OCI-LY1 (cell line): ENCODE measurements around the gene ANKRD7.

ENCODE experiments used
- H2AFZ ChIP-seq: fragments of 200-600 bp; sonication (generic), shearing (Covaris generic); 2 replicates; pipeline ENCODE4 v1.6.0; 2014; ENCODE audit warnings: antibody characterized with exemption, mild to moderate bottlenecking, low read length
- H3F3A ChIP-seq: fragments of 200-600 bp; sonication (generic), shearing (Covaris generic); 2 replicates; pipeline ENCODE4 v1.6.0; 2014; ENCODE audit warnings: mild to moderate bottlenecking, antibody characterized with exemption, low read length, moderate library complexity; ENCODE audit not compliant: insufficient read depth
- H3K27ac ChIP-seq: fragments of 200-600 bp; sonication (generic); 2 replicates; pipeline ENCODE4 v1.5.1; 2014; ENCODE audit warnings: low read length, mixed run types, mild to moderate bottlenecking, low read depth; ENCODE audit not compliant: poor library complexity, severe bottlenecking
- H3K27me3 ChIP-seq: fragments of 200-600 bp; sonication (generic); 2 replicates; pipeline ENCODE4 v1.6.0; 2014; ENCODE audit warnings: antibody characterized with exemption, mild to moderate bottlenecking, low read length, moderate library complexity; ENCODE audit not compliant: insufficient read depth
- H3K36me3 ChIP-seq: fragments of 200-600 bp; sonication (generic); 2 replicates; pipeline ENCODE4 v1.6.1; 2014; ENCODE audit warnings: mild to moderate bottlenecking, antibody characterized with exemption, low read length, moderate library complexity, mixed read lengths; ENCODE audit not compliant: insufficient read depth
- H3K4me1 ChIP-seq: fragments of 200-600 bp; sonication (generic); 2 replicates; pipeline ENCODE4 v1.5.1; 2014; ENCODE audit warnings: mild to moderate bottlenecking, low read length, moderate library complexity; ENCODE audit not compliant: insufficient read depth, severe bottlenecking
- H3K4me2 ChIP-seq: fragments of 200-600 bp; sonication (generic), shearing (Covaris generic); 2 replicates; pipeline ENCODE4 v1.6.1; 2014; ENCODE audit warnings: low read length
- H3K4me3 ChIP-seq: fragments of 200-600 bp; sonication (generic); 2 replicates; pipeline ENCODE4 v1.5.1; 2014; ENCODE audit warnings: low read length, low read depth, mild to moderate bottlenecking, mixed read lengths; ENCODE audit not compliant: poor library complexity, severe bottlenecking
- H3K79me2 ChIP-seq: fragments of 200-600 bp; shearing (Covaris generic); 2 replicates; pipeline ENCODE4 v1.6.1; 2016; ENCODE audit warnings: mixed run types, low read length, mixed read lengths; ENCODE audit not compliant: insufficient read depth
- H3K9ac ChIP-seq: fragments of 200-600 bp; sonication (generic), shearing (Covaris generic); 2 replicates; pipeline ENCODE4 v1.6.1; 2014; ENCODE audit warnings: mild to moderate bottlenecking, low read length, mixed read lengths
- H3K9me2 ChIP-seq: fragments of 200-600 bp; sonication (generic), shearing (Covaris generic); 2 replicates; pipeline ENCODE4 v1.6.1; 2014; ENCODE audit warnings: low read depth, mild to moderate bottlenecking, low read length, mixed read lengths
- H3K9me3 ChIP-seq: fragments of 200-600 bp; shearing (Covaris generic); 2 replicates; pipeline ENCODE4 v1.6.1; 2014; ENCODE audit warnings: low read length, mixed read lengths
- H4K20me1 ChIP-seq: fragments of 200-600 bp; sonication (generic), shearing (Covaris generic); 2 replicates; pipeline ENCODE4 v1.6.0; 2016; ENCODE audit warnings: mild to moderate bottlenecking, low read length; ENCODE audit not compliant: insufficient read depth
- EZH2 ChIP-seq: fragments of 200-600 bp; sonication (generic), shearing (Covaris generic); IDR thresholded peaks from 2 replicates; pipeline ENCODE4 v1.8.0; 2017; ENCODE audit warnings: borderline replicate concordance, mixed run types, mild to moderate bottlenecking, antibody characterized with exemption, low read length, moderate library complexity, mixed read lengths
- TF ChIP-seq, protein P1 (sequence below): fragments of 200-600 bp; sonication (generic), shearing (Covaris generic); IDR thresholded peaks from 2 replicates; pipeline ENCODE4 v1.5.1; 2017; ENCODE audit warnings: mild to moderate bottlenecking, antibody characterized with exemption, low read length, moderate library complexity, mixed read lengths

The ANKRD7 gene

DNA sequence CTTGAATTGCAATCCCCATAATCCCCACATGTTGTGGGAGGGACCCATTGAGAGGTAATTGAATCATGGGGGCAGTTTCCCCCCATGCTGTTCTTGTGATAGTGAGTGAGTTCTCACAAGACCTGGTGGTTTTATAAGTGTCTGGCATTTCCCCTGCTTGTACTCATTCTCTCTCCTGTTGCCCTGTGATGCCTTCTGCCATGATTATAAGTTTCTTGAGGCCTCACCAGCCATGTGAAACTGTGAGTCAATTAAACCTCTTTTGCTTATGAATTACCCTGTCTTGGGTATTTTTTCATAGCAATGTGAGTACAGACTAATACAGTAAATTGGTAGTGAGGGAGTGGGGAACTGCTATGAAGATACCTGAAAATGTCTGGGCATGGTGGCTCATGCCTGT is 65.0 kb downstream of the ANKRD7 start:
- Histone ChIP-seq H3K4me3 (no peak overlapping the region), H3K27ac (no peak overlapping the region), H3K36me3 (no peaks in the 10 kb centered on the region), H3K79me2 (no peaks in the 10 kb centered on the region), H3K9me3 (peaks cover 5% of the 10 kb centered on the region; the same call in 1 of the 2 replicates), H4K20me1 (no peaks in the 10 kb centered on the region), H2AFZ (no peak overlapping the region), H3F3A (no peaks in the 10 kb centered on the region), H3K9ac (no peak overlapping the region), H3K4me1 (peaks cover 7% of the 10 kb centered on the region), H3K27me3 (no peaks in the 10 kb centered on the region), H3K4me2 (no peak overlapping the region), H3K9me2 (no peaks in the 10 kb centered on the region)
- TF ChIP-seq, protein P1, sequence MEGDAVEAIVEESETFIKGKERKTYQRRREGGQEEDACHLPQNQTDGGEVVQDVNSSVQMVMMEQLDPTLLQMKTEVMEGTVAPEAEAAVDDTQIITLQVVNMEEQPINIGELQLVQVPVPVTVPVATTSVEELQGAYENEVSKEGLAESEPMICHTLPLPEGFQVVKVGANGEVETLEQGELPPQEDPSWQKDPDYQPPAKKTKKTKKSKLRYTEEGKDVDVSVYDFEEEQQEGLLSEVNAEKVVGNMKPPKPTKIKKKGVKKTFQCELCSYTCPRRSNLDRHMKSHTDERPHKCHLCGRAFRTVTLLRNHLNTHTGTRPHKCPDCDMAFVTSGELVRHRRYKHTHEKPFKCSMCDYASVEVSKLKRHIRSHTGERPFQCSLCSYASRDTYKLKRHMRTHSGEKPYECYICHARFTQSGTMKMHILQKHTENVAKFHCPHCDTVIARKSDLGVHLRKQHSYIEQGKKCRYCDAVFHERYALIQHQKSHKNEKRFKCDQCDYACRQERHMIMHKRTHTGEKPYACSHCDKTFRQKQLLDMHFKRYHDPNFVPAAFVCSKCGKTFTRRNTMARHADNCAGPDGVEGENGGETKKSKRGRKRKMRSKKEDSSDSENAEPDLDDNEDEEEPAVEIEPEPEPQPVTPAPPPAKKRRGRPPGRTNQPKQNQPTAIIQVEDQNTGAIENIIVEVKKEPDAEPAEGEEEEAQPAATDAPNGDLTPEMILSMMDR = no peak
- TF ChIP-seq EZH2 = no peak
